Measurements from ENCODE around the gene EIF2D. TPM values are rescaled to one million over a fixed set of nuclear protein-coding genes. Genes with fewer than 3 reads are reported as not detected.

Gene EIF2D
- polyA plus RNA-seq (2012; ENCODE audit: missing spikeins), result 81.9 TPM

- TF ChIP-seq POLR2AphosphoS5 (IDR thresholded peaks at IDR 0.05; ENCODE audit: low read depth, low read length) (peak; percentile 90), POLR2A (IDR thresholded peaks at IDR 0.05; ENCODE audit: low read depth, low read length) (peak; percentile 98), TAF1 (IDR thresholded peaks at IDR 0.05; ENCODE audit: borderline replicate concordance, low read depth, low read length) (peak; percentile 98)
- DNase-seq (ENCODE audit: insufficient read length) (peak; percentile 99), FAIRE-seq (peak; percentile 94)
These were observed at the start of gene EIF2D for GRCh38 chr1:206612129-206612876. EIF2D (minus strand) TSS chr1:206612465; CDS start chr1:206612342, 123 bp downstream.

- TF ChIP-seq POLR2A (IDR thresholded peaks at IDR 0.05; ENCODE audit: low read depth, low read length), result no peak
- TF ChIP-seq TAF1 (IDR thresholded peaks at IDR 0.05; ENCODE audit: borderline replicate concordance, low read depth, low read length), result no peak
- TF ChIP-seq POLR2AphosphoS5 (IDR thresholded peaks at IDR 0.05; ENCODE audit: low read depth, low read length), result no peak
- no peak for FAIRE-seq
- DNase-seq (ENCODE audit: insufficient read length), result no peak
These were observed 49.0 kb upstream of the EIF2D start for GRCh38 chr1:206661161-206661820.

- DNase-seq (ENCODE audit: insufficient read length) (no peak), FAIRE-seq (no peak)
- no peak for TF ChIP-seq POLR2AphosphoS5 (IDR thresholded peaks at IDR 0.05; ENCODE audit: low read depth, low read length)
- TF ChIP-seq TAF1 (IDR thresholded peaks at IDR 0.05; ENCODE audit: borderline replicate concordance, low read depth, low read length), result no peak
- TF ChIP-seq POLR2A (IDR thresholded peaks at IDR 0.05; ENCODE audit: low read depth, low read length), result no peak
These were observed 47.9 kb upstream of the EIF2D start for GRCh38 chr1:206660136-206660535.

GRCh38 chr1:206658981-206659273 lies 46.7 kb upstream of the EIF2D start:
- TF ChIP-seq TAF1 (IDR thresholded peaks at IDR 0.05; ENCODE audit: borderline replicate concordance, low read depth, low read length) (no peak), POLR2A (IDR thresholded peaks at IDR 0.05; ENCODE audit: low read depth, low read length) (no peak), POLR2AphosphoS5 (IDR thresholded peaks at IDR 0.05; ENCODE audit: low read depth, low read length) (no peak)
- DNase-seq (ENCODE audit: insufficient read length) (no peak), FAIRE-seq (no peak)

GRCh38 chr1:206658264-206658980 lies 46.2 kb upstream of the EIF2D start:
- TF ChIP-seq TAF1 (IDR thresholded peaks at IDR 0.05; ENCODE audit: borderline replicate concordance, low read depth, low read length), result no peak
- no peak for TF ChIP-seq POLR2AphosphoS5 (IDR thresholded peaks at IDR 0.05; ENCODE audit: low read depth, low read length)
- TF ChIP-seq POLR2A (IDR thresholded peaks at IDR 0.05; ENCODE audit: low read depth, low read length), result no peak
- DNase-seq (ENCODE audit: insufficient read length) (peak; percentile 78), FAIRE-seq (peak; percentile 54)

- TF ChIP-seq TAF1 (IDR thresholded peaks at IDR 0.05; ENCODE audit: borderline replicate concordance, low read depth, low read length) (no peak), POLR2A (IDR thresholded peaks at IDR 0.05; ENCODE audit: low read depth, low read length) (no peak), POLR2AphosphoS5 (IDR thresholded peaks at IDR 0.05; ENCODE audit: low read depth, low read length) (no peak)
- no peak for FAIRE-seq
- DNase-seq (ENCODE audit: insufficient read length), result no peak
These were observed 45.5 kb upstream of the EIF2D start for GRCh38 chr1:206657751-206658150.

- FAIRE-seq (no peak), DNase-seq (ENCODE audit: insufficient read length) (no peak)
- no peak for TF ChIP-seq TAF1 (IDR thresholded peaks at IDR 0.05; ENCODE audit: borderline replicate concordance, low read depth, low read length)
- TF ChIP-seq POLR2A (IDR thresholded peaks at IDR 0.05; ENCODE audit: low read depth, low read length), result no peak
- TF ChIP-seq POLR2AphosphoS5 (IDR thresholded peaks at IDR 0.05; ENCODE audit: low read depth, low read length), result no peak
These were observed 44.7 kb upstream of the EIF2D start for GRCh38 chr1:206656936-206657335.

GRCh38 chr1:206655471-206655882 lies 43.2 kb upstream of the EIF2D start:
- FAIRE-seq (no peak), DNase-seq (ENCODE audit: insufficient read length) (no peak)
- TF ChIP-seq POLR2A (IDR thresholded peaks at IDR 0.05; ENCODE audit: low read depth, low read length) (no peak), POLR2AphosphoS5 (IDR thresholded peaks at IDR 0.05; ENCODE audit: low read depth, low read length) (no peak), TAF1 (IDR thresholded peaks at IDR 0.05; ENCODE audit: borderline replicate concordance, low read depth, low read length) (no peak)

- FAIRE-seq (no peak), DNase-seq (ENCODE audit: insufficient read length) (no peak)
- TF ChIP-seq POLR2A (IDR thresholded peaks at IDR 0.05; ENCODE audit: low read depth, low read length) (no peak), TAF1 (IDR thresholded peaks at IDR 0.05; ENCODE audit: borderline replicate concordance, low read depth, low read length) (no peak), POLR2AphosphoS5 (IDR thresholded peaks at IDR 0.05; ENCODE audit: low read depth, low read length) (no peak)
These were observed 42.6 kb upstream of the EIF2D start for GRCh38 chr1:206654828-206655227.

- DNase-seq (ENCODE audit: insufficient read length) (no peak), FAIRE-seq (no peak)
- TF ChIP-seq TAF1 (IDR thresholded peaks at IDR 0.05; ENCODE audit: borderline replicate concordance, low read depth, low read length) (no peak), POLR2A (IDR thresholded peaks at IDR 0.05; ENCODE audit: low read depth, low read length) (no peak), POLR2AphosphoS5 (IDR thresholded peaks at IDR 0.05; ENCODE audit: low read depth, low read length) (no peak)
These were observed 41.6 kb upstream of the EIF2D start for GRCh38 chr1:206653715-206654459.
